Uterus (tissue), 4 donors: ENCODE data around the gene SAMMSON. TPM values are rescaled to one million over a fixed set of nuclear protein-coding genes. Genes with fewer than 3 reads are reported as not detected.
A peak's percentile ranks its signal among the peaks of the same experiment; 100 is the strongest.

Experiments used
- DNase-seq, 2 donors: peaks; one replicate each; pipeline ENCODE4 v3.0.0-alpha.2; 2019 to 2020
- H3K27ac ChIP-seq, 2 donors: fragments of 200-600 bp; sonication (generic); 1 replicate in 1 of 2; 2 replicates in 1 of 2; pipeline ENCODE4 v1.5.1; 2016 to 2018
- H3K27me3 ChIP-seq, 2 donors: fragments of 200-600 bp; sonication (generic); one replicate each; pipeline ENCODE4 v1.5.1; 2018 to 2019; ENCODE audit warnings: control low read depth in 1 of 2
- H3K36me3 ChIP-seq, 2 donors: fragments of 200-600 bp; sonication (generic); one replicate each; pipeline ENCODE4 v1.5.1; 2019; ENCODE audit warnings: control low read depth in 1 of 2
- H3K4me1 ChIP-seq, 2 donors: fragments of 200-600 bp; sonication (generic); one replicate each; pipeline ENCODE4 v1.5.1; 2018 to 2019; ENCODE audit warnings: control low read depth in 1 of 2
- H3K4me3 ChIP-seq, 2 donors: fragments of 200-600 bp; sonication (generic); 1 replicate in 1 of 2; 2 replicates in 1 of 2; pipeline ENCODE4 v1.5.1; 2018 to 2019; ENCODE audit warnings: mild to moderate bottlenecking in 1 of 2
- H3K9me3 ChIP-seq, 2 donors: fragments of 200-600 bp; sonication (generic); one replicate each; pipeline ENCODE4 v1.5.1; 2019; ENCODE audit warnings: control low read depth in 1 of 2
- POLR2A ChIP-seq, 2 donors: fragments of 450-650 bp; IDR thresholded peaks; one replicate each; pipeline ENCODE4 v1.6.1; 2016; ENCODE audit warnings: antibody characterized with exemption in 2 of 2, mild to moderate bottlenecking in 1 of 2, moderate library complexity in 1 of 2
- intact Hi-C: fragments of 100-400 bp; cut with DNase I; formaldehyde crosslinking; loops from one replicate; pipeline ENCODE4 v1.15.1; 2023; ENCODE audit warnings: low total_unique reads
- total RNA-seq, 4 donors: library from RNA; depleted of rRNA in 3 of 4; stranded (reverse); fragments of >200 nt in 3 of 4; gene quantifications; one replicate each; pipeline versions ENCODE4 v1.1.0 to v1.2.4, GENCODE V29; 2014 to 2023
- TF ChIP-seq, protein P1 (sequence below), 4 experiments: fragments of 200-600 bp in 2 of 4; fragments of 450-650 bp in 2 of 4; sonication (generic) in 2 of 4; IDR thresholded peaks; one replicate each; pipeline ENCODE4 v1.5.1; 2016 to 2019; ENCODE audit warnings: antibody characterized with exemption in 4 of 4, mild to moderate bottlenecking in 2 of 4, moderate library complexity in 1 of 4
- donor health status: DM: yes; HTN: yes; CAD: no.

The SAMMSON gene
- total RNA-seq, 4 donors from 2014 or later = 0.21 to 0.62 TPM; not detected in 2

DNA sequence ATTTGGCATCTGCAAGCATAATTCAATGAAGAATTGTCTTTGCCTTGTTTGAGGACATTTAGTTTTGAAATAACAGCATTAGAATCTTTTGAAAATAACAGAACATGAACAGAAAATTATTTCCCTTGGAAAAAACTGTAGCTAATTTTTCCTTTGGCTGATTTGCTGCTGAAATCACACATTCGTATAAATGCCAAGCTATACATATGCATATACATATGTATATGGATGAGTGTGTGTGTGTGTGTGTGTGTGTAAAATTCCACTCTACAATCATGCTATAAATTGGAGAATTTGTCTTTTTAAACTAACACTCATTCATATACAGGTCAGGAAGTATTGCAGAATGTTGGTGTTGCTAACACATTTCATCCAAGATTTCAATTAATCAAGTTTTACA, 57.9 kb downstream of the SAMMSON start:
- intact Hi-C loops = no loop called here
- no peak overlapping the region for H3K4me3 ChIP-seq
- no peak overlapping the region for H3K27ac ChIP-seq
- no peak for DNase-seq
- TF ChIP-seq, protein P1, sequence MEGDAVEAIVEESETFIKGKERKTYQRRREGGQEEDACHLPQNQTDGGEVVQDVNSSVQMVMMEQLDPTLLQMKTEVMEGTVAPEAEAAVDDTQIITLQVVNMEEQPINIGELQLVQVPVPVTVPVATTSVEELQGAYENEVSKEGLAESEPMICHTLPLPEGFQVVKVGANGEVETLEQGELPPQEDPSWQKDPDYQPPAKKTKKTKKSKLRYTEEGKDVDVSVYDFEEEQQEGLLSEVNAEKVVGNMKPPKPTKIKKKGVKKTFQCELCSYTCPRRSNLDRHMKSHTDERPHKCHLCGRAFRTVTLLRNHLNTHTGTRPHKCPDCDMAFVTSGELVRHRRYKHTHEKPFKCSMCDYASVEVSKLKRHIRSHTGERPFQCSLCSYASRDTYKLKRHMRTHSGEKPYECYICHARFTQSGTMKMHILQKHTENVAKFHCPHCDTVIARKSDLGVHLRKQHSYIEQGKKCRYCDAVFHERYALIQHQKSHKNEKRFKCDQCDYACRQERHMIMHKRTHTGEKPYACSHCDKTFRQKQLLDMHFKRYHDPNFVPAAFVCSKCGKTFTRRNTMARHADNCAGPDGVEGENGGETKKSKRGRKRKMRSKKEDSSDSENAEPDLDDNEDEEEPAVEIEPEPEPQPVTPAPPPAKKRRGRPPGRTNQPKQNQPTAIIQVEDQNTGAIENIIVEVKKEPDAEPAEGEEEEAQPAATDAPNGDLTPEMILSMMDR (IDR thresholded peaks at IDR 0.05) = no peak
- TF ChIP-seq POLR2A (IDR thresholded peaks at IDR 0.05) = no peak
- H3K9me3 ChIP-seq = no peaks in the 10 kb centered on the region
- H3K27me3 ChIP-seq = no peaks in the 10 kb centered on the region
- no peaks in the 10 kb centered on the region for H3K4me1 ChIP-seq
- no peaks in the 10 kb centered on the region for H3K36me3 ChIP-seq

DNA sequence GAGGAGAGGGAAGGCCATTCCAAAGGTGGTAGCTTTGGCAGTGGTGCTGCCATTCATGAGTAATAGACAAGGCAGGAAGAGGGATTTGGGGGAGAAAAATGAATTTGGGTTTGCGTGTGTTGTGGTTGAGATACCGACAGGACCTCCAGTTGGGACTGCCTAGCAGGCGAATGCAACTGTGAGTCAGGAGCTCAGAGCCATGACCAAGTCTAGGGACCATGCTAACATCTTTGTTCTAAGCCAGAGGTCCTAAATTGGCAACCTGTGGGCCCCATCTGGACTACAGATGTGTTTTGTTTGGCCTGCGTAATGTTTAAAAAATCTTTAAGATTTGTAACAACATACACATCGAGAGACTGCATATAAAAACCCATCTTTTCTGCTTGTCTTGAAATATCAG, 61.6 kb downstream of the SAMMSON start:
- Histone ChIP-seq H3K4me3 (no peak overlapping the region), H3K36me3 (no peaks in the 10 kb centered on the region), H3K9me3 (no peaks in the 10 kb centered on the region), H3K27ac (no peak overlapping the region), H3K27me3 (no peaks in the 10 kb centered on the region), H3K4me1 (no peaks in the 10 kb centered on the region)
- TF ChIP-seq, protein P1 (IDR thresholded peaks at IDR 0.05) = no peak
- no peak for TF ChIP-seq POLR2A (IDR thresholded peaks at IDR 0.05)
- no peak for DNase-seq
- intact Hi-C loops = no loop called here

DNA sequence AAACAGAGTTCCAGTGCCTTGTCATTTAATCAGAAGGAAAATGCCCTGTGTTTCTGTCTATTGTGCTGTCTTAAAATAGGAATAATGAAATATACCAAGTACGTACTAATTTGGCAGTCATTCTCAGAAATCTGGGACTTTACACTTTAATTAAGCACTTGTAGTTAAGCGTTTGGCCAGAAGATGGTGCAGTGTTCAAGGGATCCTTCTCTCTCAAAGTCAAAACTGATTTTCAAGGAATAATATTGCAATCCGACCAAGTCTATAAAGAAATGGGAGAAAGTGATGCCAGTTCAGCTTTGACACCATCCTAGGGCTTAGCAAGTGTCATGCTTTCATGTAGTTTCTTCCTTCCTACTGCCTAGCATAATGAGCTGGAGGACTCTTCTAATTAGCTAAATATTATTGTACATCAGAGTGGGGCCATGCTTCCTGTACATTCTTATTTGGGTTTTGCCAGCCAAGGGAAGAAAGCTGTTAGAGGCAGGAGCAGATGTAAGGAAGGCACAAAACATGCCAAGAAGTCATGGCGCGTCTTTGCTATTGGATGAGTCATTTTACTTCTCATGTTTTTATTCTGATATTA, 64.8 kb downstream of the SAMMSON start:
- Histone ChIP-seq H3K27me3 (no peaks in the 10 kb centered on the region), H3K4me3 (no peak overlapping the region), H3K27ac (no peak overlapping the region), H3K36me3 (no peaks in the 10 kb centered on the region), H3K4me1 (no peaks in the 10 kb centered on the region), H3K9me3 (no peaks in the 10 kb centered on the region)
- no peak for TF ChIP-seq POLR2A (IDR thresholded peaks at IDR 0.05)
- TF ChIP-seq, protein P1 (IDR thresholded peaks at IDR 0.05) = peak; percentile 45 to 76 (median 64)
- peak in 1 of 2 donors; percentile 20 for DNase-seq
- intact Hi-C loops = no loop called here

DNA sequence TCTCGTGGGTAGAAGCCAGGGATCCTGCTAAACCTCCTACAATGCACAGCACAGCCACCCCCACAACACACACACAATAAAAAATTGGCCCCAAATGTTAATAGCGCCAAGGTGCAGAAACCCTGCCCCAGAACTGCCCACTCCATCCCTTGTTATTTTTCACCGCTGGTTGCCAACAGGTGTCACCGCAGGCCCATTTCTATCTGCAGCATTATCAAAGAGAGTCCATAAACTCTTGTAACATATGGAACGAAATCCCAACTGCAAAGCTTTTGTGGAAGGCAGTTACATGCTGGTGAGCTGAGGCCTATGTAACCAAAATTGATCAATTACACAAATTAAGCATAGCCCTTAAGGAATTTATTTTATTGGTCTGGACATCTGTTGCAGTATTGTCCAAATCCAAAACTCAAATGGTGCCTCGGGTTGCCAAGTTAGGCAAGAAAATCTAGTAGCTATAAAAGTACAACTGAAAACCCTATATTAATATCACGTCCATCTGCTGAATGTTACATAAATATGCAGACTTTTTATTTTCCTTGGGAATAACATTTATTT, 66.2 kb downstream of the SAMMSON start:
- TF ChIP-seq POLR2A (IDR thresholded peaks at IDR 0.05) = no peak
- TF ChIP-seq, protein P1 (IDR thresholded peaks at IDR 0.05) = no peak
- H3K27ac ChIP-seq = no peak overlapping the region
- intact Hi-C loops = no loop called here
- H3K36me3 ChIP-seq = no peaks in the 10 kb centered on the region
- DNase-seq = no peak
- H3K4me1 ChIP-seq = no peaks in the 10 kb centered on the region
- no peak overlapping the region for H3K4me3 ChIP-seq
- H3K27me3 ChIP-seq = no peaks in the 10 kb centered on the region
- H3K9me3 ChIP-seq = no peaks in the 10 kb centered on the region

DNA sequence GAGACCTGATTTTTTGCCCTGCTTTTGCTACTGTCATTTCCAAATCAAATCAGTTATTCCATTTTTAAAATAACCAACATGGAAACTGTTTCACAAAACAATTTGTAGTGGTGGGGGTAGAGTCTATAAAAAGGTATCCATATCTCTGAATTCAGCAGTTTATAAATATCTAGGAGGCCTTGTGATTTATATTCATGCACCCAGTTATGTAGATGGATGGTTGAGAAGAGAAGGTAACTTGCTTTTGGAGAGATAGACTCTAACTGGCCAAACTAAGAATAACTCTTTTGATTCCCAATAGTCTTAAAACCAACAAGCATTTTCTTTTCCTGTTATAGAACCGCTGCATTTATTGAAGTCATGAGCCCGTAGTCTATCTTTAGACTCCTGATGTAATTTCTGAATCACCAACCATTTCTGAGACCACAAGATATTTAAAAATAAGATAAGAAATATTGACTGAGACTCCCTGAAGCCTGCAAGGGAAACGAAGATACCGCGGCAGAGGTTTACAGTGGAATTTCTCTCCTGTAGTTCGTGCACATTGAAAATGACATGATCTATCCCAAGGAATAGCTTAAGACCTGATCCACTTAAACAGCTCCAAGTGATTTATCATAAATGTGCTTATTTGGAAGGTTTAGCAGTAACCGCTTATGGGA, 68.5 kb downstream of the SAMMSON start:
- Histone ChIP-seq H3K27ac (peak overlapping the region; percentile 50), H3K9me3 (no peaks in the 10 kb centered on the region), H3K4me1 (no peaks in the 10 kb centered on the region), H3K27me3 (no peaks in the 10 kb centered on the region), H3K4me3 (no peak overlapping the region), H3K36me3 (no peaks in the 10 kb centered on the region)
- intact Hi-C loops = no loop called here
- DNase-seq = no peak
- TF ChIP-seq POLR2A (IDR thresholded peaks at IDR 0.05) = no peak
- TF ChIP-seq, protein P1 (IDR thresholded peaks at IDR 0.05) = no peak
